Stimulated activated naive CD8-positive, alpha-beta T cell treated with anti-CD3 and anti-CD28 coated beads, Interleukin-15, Interleukin-2, amounts not matched to agents 100 ng/mL and 50 ng/mL, for 24 hours (primary cell): ENCODE data around the gene FAM193B.

Experiments used
- H3K27ac Mint-ChIP-seq: one replicate; pipeline ENCODE4 v1.8.0; 2021; ENCODE audit warnings: mild to moderate bottlenecking, mixed read lengths
- H3K27me3 Mint-ChIP-seq: one replicate; pipeline ENCODE4 v1.8.0; 2021; ENCODE audit warnings: mixed read lengths
- H3K36me3 Mint-ChIP-seq: one replicate; pipeline ENCODE4 v1.8.0; 2021; ENCODE audit warnings: low read depth, mixed read lengths
- H3K4me1 Mint-ChIP-seq: one replicate; pipeline ENCODE4 v1.8.0; 2021; ENCODE audit warnings: low read depth, mixed read lengths
- H3K4me3 Mint-ChIP-seq: one replicate; pipeline ENCODE4 v1.8.0; 2021; ENCODE audit warnings: mild to moderate bottlenecking, mixed read lengths
- H3K9me3 Mint-ChIP-seq: one replicate; pipeline ENCODE4 v1.8.0; 2021; ENCODE audit warnings: mixed read lengths

The FAM193B gene

GRCh38 chr5:177554474-177555111, at the start of gene FAM193B:
Gene FAM193B, minus strand, starts transcription at chr5:177554563. Its CDS starts 105 bp downstream, at chr5:177554458.
- H3K27me3 Mint-ChIP-seq = no peaks in the 10 kb centered on the region
- H3K36me3 Mint-ChIP-seq = peaks cover 13% of the 10 kb centered on the region
- H3K27ac Mint-ChIP-seq = peak within 1 kb of the TSS; percentile 89
- peak within 1 kb of the TSS; percentile 89 for H3K4me3 Mint-ChIP-seq
- H3K4me1 Mint-ChIP-seq = peaks cover 29% of the 10 kb centered on the region
- H3K9me3 Mint-ChIP-seq = no peaks in the 10 kb centered on the region

GRCh38 chr5:177604116-177604521, 49.8 kb upstream of the FAM193B start:
- Mint-ChIP-seq H3K9me3 (no peaks in the 10 kb centered on the region), H3K4me3 (no peak overlapping the region), H3K27me3 (no peaks in the 10 kb centered on the region), H3K4me1 (peaks cover 23% of the 10 kb centered on the region), H3K36me3 (peaks cover 15% of the 10 kb centered on the region), H3K27ac (no peak overlapping the region)

DNA sequence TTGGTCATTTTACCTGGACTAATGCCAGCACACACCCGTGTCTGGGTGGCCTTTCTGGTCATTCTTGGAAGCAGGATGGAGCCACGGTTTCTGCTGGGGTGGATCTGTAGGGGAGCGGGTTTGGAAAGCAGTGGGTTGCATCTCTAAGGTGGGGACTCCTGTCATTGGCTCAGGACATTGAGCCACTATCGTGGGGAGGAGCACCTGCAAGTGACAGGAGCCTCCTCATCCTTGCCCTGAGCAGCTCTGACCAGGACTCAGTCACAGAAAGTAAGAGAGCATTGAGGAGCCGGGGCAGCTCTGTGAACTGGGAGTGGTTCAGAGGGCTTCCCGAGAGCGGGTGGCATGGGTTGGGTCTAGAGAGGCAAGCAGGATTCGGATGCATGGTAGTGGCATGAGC, 49.3 kb upstream of the FAM193B start:
- Mint-ChIP-seq H3K9me3 (no peaks in the 10 kb centered on the region), H3K27me3 (no peaks in the 10 kb centered on the region), H3K4me3 (no peak overlapping the region), H3K36me3 (peaks cover 15% of the 10 kb centered on the region), H3K4me1 (peaks cover 28% of the 10 kb centered on the region), H3K27ac (no peak overlapping the region)

DNA sequence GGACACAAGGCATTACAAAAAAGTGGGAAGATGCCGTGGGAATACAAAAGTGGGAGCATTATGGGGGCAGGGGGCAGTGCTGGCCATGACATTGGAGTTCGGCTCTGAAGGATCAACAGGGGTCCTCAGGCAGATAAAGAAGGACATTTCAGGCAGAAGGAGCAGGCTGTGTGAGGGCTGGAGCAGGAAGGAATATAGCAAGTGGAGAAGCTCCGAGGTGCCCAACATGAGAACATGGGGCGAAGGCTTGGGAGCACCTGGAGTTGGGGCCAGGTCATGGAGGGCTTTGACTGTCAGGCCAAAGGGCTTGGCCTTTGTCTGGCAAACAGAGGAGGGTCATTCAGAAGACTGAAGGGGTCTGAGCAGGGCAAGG, 48.1 kb upstream of the FAM193B start:
- Mint-ChIP-seq H3K27ac (no peak overlapping the region), H3K4me3 (no peak overlapping the region)

DNA sequence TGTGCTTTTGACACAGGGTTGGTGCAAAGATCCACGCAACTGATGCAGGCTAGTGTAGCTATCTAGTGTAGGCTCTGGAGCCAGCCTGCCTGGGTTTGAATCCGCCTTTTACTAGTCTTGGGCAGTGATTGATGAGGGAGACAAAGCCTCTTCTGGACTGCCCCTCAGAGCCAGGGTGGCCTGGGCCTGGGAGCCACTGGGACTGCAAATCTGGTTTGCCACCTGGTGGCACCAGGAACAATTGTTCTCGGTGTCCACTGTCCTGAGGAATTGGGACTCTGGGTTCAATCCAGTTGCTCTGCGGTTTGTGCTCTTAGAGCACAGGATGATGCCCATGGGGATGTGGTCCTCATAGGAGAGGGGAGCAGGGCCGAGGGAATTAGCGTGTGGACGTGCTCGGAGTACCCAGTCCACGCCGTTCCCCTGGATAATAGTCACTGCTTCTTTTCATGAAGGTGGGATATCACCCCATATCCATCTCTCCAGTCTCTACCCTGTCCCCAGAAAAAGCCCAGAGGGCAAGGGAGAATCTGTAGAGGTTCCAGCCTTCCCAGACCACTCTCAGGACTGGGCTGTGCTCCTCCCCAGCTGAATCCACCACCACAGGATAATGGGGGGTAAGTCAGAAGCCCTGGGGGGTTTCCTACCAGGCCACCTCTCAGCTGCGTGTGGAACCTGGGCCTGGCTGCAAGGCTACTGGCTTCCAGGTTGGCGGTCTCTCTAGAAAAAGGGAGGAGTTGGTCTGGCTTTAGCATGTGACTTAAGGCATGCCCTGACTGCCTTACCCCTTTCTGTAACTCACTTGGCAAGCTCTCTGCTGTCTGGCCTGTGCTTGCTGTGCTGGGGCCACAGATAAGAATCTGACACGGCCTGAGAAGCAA, 47.5 kb upstream of the FAM193B start:
- Mint-ChIP-seq H3K4me3 (peak overlapping the region; percentile 95), H3K4me1 (peaks cover 34% of the 10 kb centered on the region), H3K27ac (no peak overlapping the region), H3K36me3 (peaks cover 20% of the 10 kb centered on the region), H3K27me3 (no peaks in the 10 kb centered on the region), H3K9me3 (no peaks in the 10 kb centered on the region)

More for the DNA sequence above, 48.1 kb upstream of the FAM193B start:
- H3K36me3 Mint-ChIP-seq = peaks cover 19% of the 10 kb centered on the region
- H3K9me3 Mint-ChIP-seq = no peaks in the 10 kb centered on the region
- H3K4me1 Mint-ChIP-seq = peaks cover 36% of the 10 kb centered on the region
- no peaks in the 10 kb centered on the region for H3K27me3 Mint-ChIP-seq

DNA sequence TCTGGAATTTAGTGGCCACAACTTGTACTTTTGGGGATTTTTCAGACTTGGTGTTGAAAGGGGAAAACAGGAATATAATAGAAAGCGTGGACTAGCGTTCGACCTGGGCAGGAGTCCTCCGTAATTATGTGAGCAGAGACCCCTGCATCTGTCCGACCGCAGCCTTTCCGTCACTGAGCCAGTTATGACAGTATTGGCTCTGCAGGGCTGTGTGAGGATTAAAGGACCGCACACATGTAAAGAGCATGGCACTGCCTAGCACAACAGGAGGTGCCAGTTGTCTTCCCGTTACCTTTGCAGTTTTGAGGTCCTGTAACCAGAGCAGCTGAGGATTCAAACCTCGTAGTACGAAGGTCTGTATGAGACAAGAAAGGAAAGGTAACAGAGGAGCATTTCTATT, 46.8 kb upstream of the FAM193B start:
- H3K9me3 Mint-ChIP-seq = no peaks in the 10 kb centered on the region
- H3K4me1 Mint-ChIP-seq = peaks cover 36% of the 10 kb centered on the region
- peak overlapping the region; percentile 95 for H3K4me3 Mint-ChIP-seq
- H3K27me3 Mint-ChIP-seq = no peaks in the 10 kb centered on the region
- peaks cover 20% of the 10 kb centered on the region for H3K36me3 Mint-ChIP-seq
- peak overlapping the region; percentile 92 for H3K27ac Mint-ChIP-seq

DNA sequence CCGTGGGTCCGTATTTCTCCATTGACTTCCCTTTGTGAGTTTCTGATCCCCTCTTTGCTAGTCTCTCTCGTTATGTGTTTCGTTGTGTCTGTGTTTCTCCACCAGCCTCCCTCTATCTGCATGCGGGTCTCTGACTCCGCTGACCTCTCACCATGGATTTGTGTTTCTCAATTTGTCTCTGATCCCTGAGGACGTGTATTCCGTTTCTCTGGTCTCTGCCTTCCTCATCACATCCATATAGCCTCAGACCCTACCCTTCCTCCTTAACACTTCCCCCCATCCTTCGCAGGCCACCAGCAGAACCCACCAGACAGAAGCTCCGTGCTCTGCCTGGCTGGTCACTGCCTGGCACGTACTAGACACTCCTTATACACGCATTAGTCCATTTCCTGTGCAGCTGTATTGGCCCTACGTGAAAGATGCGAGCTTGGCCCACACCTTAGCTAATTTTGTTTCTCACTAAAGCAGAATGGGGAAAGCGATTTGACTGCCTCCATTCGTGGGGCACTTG, 46.2 kb upstream of the FAM193B start:
- Mint-ChIP-seq H3K9me3 (no peaks in the 10 kb centered on the region), H3K36me3 (peaks cover 25% of the 10 kb centered on the region), H3K4me1 (peaks cover 36% of the 10 kb centered on the region), H3K27ac (peak overlapping the region; percentile 92), H3K4me3 (peak overlapping the region; percentile 95), H3K27me3 (no peaks in the 10 kb centered on the region)

GRCh38 chr5:177599731-177600507, 45.6 kb upstream of the FAM193B start, which contains the start of gene B4GALT7:
Gene B4GALT7, plus strand, starts transcription at chr5:177600132. Its CDS starts 79 bp downstream, at chr5:177600211.
- H3K4me3 Mint-ChIP-seq = peak within 1 kb of the TSS; percentile 95
- peaks cover 23% of the 10 kb centered on the region for H3K36me3 Mint-ChIP-seq
- H3K4me1 Mint-ChIP-seq = peaks cover 36% of the 10 kb centered on the region
- peak within 1 kb of the TSS; percentile 92 for H3K27ac Mint-ChIP-seq
- H3K9me3 Mint-ChIP-seq = no peaks in the 10 kb centered on the region
- H3K27me3 Mint-ChIP-seq = no peaks in the 10 kb centered on the region

DNA sequence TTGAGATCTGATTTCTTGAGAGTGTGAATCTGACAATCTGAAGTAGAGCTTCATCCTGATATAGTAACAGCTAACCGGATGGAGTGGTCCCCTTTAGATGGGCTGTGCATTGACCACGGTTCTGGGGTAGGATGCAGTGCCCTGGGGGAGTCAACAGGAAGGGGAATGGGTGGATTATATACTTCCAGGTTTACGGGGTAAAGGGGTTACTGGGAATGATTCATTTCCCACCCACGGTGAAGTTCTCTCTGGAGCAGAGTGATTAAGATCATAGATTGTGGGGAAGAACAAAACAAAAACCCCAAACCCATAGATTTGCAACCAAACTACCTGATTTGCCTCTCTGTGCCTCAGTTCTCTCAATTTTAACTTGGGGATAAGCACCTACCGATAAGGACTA, 44.1 kb upstream of the FAM193B start:
- no peaks in the 10 kb centered on the region for H3K27me3 Mint-ChIP-seq
- peak overlapping the region; percentile 63 for H3K27ac Mint-ChIP-seq
- peaks cover 45% of the 10 kb centered on the region for H3K4me1 Mint-ChIP-seq
- no peaks in the 10 kb centered on the region for H3K9me3 Mint-ChIP-seq
- H3K36me3 Mint-ChIP-seq = peaks cover 38% of the 10 kb centered on the region
- peak overlapping the region; percentile 73 for H3K4me3 Mint-ChIP-seq

DNA sequence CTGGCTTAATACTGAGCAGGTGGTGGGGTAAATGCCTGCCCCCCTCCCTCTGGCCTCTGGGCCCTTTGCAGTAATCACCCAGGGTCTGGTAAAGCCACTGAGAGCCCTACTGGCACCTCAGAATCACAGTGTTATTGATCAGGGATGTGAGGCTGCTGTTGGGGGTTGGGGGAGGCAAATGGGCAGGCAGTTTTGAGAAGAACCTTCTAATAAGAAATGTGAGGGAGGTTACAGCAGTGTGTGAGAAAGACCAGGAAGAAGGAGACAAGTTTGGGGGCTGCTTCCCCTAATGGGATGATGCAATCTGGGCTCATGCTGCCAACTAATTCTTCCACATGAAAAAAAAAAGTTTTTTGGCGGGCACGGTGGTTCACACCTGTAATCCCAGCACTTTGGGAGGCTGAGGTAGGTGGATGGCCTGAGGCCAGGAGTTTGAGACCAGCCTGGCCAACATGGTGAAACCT, 42.4 kb upstream of the FAM193B start:
- no peaks in the 10 kb centered on the region for H3K9me3 Mint-ChIP-seq
- peaks cover 52% of the 10 kb centered on the region for H3K36me3 Mint-ChIP-seq
- H3K27ac Mint-ChIP-seq = no peak overlapping the region
- H3K4me1 Mint-ChIP-seq = peaks cover 55% of the 10 kb centered on the region
- H3K4me3 Mint-ChIP-seq = no peak overlapping the region
- H3K27me3 Mint-ChIP-seq = no peaks in the 10 kb centered on the region

- H3K4me1 Mint-ChIP-seq = peaks cover 55% of the 10 kb centered on the region
- no peaks in the 10 kb centered on the region for H3K27me3 Mint-ChIP-seq
- no peak overlapping the region for H3K4me3 Mint-ChIP-seq
- peaks cover 52% of the 10 kb centered on the region for H3K36me3 Mint-ChIP-seq
- no peaks in the 10 kb centered on the region for H3K9me3 Mint-ChIP-seq
- peak overlapping the region; percentile 1 for H3K27ac Mint-ChIP-seq
These were observed 41.8 kb upstream of the FAM193B start for GRCh38 chr5:177595991-177596774.

GRCh38 chr5:177595026-177595585, 40.7 kb upstream of the FAM193B start:
- peaks cover 52% of the 10 kb centered on the region for H3K36me3 Mint-ChIP-seq
- H3K27me3 Mint-ChIP-seq = peaks cover 11% of the 10 kb centered on the region
- H3K9me3 Mint-ChIP-seq = no peaks in the 10 kb centered on the region
- no peak overlapping the region for H3K27ac Mint-ChIP-seq
- no peak overlapping the region for H3K4me3 Mint-ChIP-seq
- peaks cover 47% of the 10 kb centered on the region for H3K4me1 Mint-ChIP-seq

DNA sequence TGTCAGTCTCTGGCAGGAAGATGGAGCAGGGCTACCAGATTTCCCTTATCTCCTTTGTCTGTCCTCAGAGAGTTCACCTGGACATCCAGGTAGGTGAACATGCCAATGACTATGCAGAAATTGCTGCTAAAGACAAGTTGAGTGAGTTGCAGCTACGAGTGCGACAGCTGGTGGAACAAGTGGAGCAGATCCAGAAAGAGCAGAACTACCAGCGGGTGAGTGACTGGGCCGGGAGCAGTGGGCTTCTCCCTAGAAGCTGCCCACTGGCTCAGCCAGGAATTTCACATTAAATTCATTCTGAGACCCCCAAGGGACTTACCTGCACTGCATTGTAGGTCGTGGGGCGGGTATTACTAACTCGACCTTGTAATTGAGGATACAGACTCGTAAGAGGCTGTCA, 39.7 kb upstream of the FAM193B start:
- Mint-ChIP-seq H3K4me3 (peak overlapping the region; percentile 99), H3K27me3 (peaks cover 16% of the 10 kb centered on the region), H3K9me3 (no peaks in the 10 kb centered on the region), H3K4me1 (peaks cover 43% of the 10 kb centered on the region), H3K36me3 (peaks cover 52% of the 10 kb centered on the region), H3K27ac (peak overlapping the region; percentile 40)

GRCh38 chr5:177593511-177593910, 39.1 kb upstream of the FAM193B start:
- peaks cover 52% of the 10 kb centered on the region for H3K36me3 Mint-ChIP-seq
- peak overlapping the region; percentile 99 for H3K4me3 Mint-ChIP-seq
- peaks cover 39% of the 10 kb centered on the region for H3K4me1 Mint-ChIP-seq
- H3K9me3 Mint-ChIP-seq = no peaks in the 10 kb centered on the region
- H3K27me3 Mint-ChIP-seq = peaks cover 16% of the 10 kb centered on the region
- no peak overlapping the region for H3K27ac Mint-ChIP-seq
